GM12878 (cell line): ENCODE data around the gene KCNC1. TPM values are rescaled to one million over a fixed set of nuclear protein-coding genes. Genes with fewer than 3 reads are reported as not detected.

Source experiments
- ATAC-seq: fragments of 200-7000 bp; cut with Tn5 transposase; 3 replicates; pipeline ENCODE4 v1.9.1; 2020; ENCODE audit warnings: mild to moderate bottlenecking, moderate library complexity
- BruUV-seq: library from RNA; stranded (reverse); fragments of 400-500 nt; replicated peaks from 2 replicates; lab custom pipeline; 2021; lab: Mats Ljungman, UMichigan
- CTCF ChIA-PET: fragments of 300-600 bp; sonication (Branson Sonifier 250); formaldehyde crosslinking; extraction: SDS; loops from one replicate; lab custom pipeline; 2021; ENCODE audit warnings: inconsistent platforms; lab: Yijun Ruan, JAX
- POLR2A ChIA-PET: fragments of 350-600 bp; formaldehyde crosslinking; extraction: SDS; loops from one replicate; lab custom pipeline; 2021; ENCODE audit warnings: inconsistent platforms; lab: Charles Lee
- RAD21 ChIA-PET: fragments of 300-600 bp; sonication (Branson Sonifier 250); formaldehyde crosslinking; loops from one replicate; lab custom pipeline; 2023; ENCODE audit warnings: antibody characterized with exemption; ENCODE audit not compliant: unreplicated experiment; lab: Charles Lee
- SMC1A ChIA-PET: fragments of 300-600 bp; sonication (Branson Sonifier 250); formaldehyde crosslinking; loops from one replicate; lab custom pipeline; 2023; ENCODE audit not compliant: unreplicated experiment, uncharacterized antibody; lab: Charles Lee
- DNase-seq: peaks from one replicate; pipeline ENCODE4 v3.0.0-alpha.2; 2011; ENCODE audit warnings: low read depth, low spot score
- FAIRE-seq: peaks from 3 replicates; lab custom pipeline; 2011; peaks lifted over from hg19 to GRCh38; lab: Jason Lieb, UNC
- H2AFZ ChIP-seq: 2 replicates; pipeline ENCODE4 v1.6.0; 2011; ENCODE audit warnings: low read depth, low read length, control low read depth; ENCODE audit not compliant: control insufficient read depth
- H3K27ac ChIP-seq: 2 replicates; pipeline ENCODE4 v1.5.1; 2011; ENCODE audit warnings: control low read depth; ENCODE audit not compliant: control insufficient read depth, insufficient read depth
- H3K27me3 ChIP-seq, 2 experiments: replicated peaks in 1 of 2; 2 replicates each; pipeline versions ENCODE4 v1.6.0 to v1.6.1; 2011; ENCODE audit warnings: low read length in 1 of 2; ENCODE audit not compliant: control insufficient read depth in 2 of 2, insufficient read depth in 2 of 2
- H3K36me3 ChIP-seq, 2 experiments: 2 replicates each; pipeline ENCODE4 v1.5.1; 2011; ENCODE audit warnings: low read length in 1 of 2; ENCODE audit not compliant: control insufficient read depth in 2 of 2, insufficient read depth in 2 of 2
- H3K4me1 ChIP-seq: 2 replicates; pipeline ENCODE4 v1.6.1; 2011; ENCODE audit warnings: mild to moderate bottlenecking, low read length, moderate library complexity, mixed read lengths; ENCODE audit not compliant: control insufficient read depth, insufficient read depth
- H3K4me2 ChIP-seq: 2 replicates; pipeline ENCODE4 v1.6.0; 2011; ENCODE audit warnings: control low read depth; ENCODE audit not compliant: control insufficient read depth, insufficient read depth
- H3K4me3 ChIP-seq: fragments of 200-600 bp; sonication (generic); 2 replicates; pipeline ENCODE4 v1.5.1; 2016
- H3K79me2 ChIP-seq: 2 replicates; pipeline ENCODE4 v1.6.0; 2011; ENCODE audit warnings: low read length; ENCODE audit not compliant: control insufficient read depth, insufficient read depth
- H3K9ac ChIP-seq: 2 replicates; pipeline ENCODE4 v1.8.0; 2011; ENCODE audit warnings: low read length, control low read depth, mixed read lengths; ENCODE audit not compliant: control insufficient read depth, insufficient read depth
- H3K9me3 ChIP-seq: replicated peaks from 3 replicates; pipeline ENCODE4 v1.5.1; 2011; ENCODE audit warnings: mild to moderate bottlenecking, low read length; ENCODE audit not compliant: control insufficient read depth, insufficient read depth
- H4K20me1 ChIP-seq: 2 replicates; pipeline ENCODE4 v1.6.0; 2011; ENCODE audit not compliant: control insufficient read depth, insufficient read depth
- ATF2 ChIP-seq: IDR thresholded peaks from 2 replicates; pipeline ENCODE4 v1.6.1; 2012; ENCODE audit warnings: low read length, inconsistent platforms
- CHD2 ChIP-seq: IDR thresholded peaks from 2 replicates; pipeline ENCODE4 v1.6.1; 2011; ENCODE audit warnings: low read depth, low read length, improper control_type of control experiment, borderline replicate concordance
- FOXK2 ChIP-seq: fragments of 450-650 bp; IDR thresholded peaks from 2 replicates; pipeline ENCODE4 v1.6.1; 2017; ENCODE audit warnings: mild to moderate bottlenecking, moderate library complexity
- MAX ChIP-seq: IDR thresholded peaks from 2 replicates; pipeline ENCODE4 v1.6.1; 2012; ENCODE audit warnings: low read depth, low read length, improper control_type of control experiment
- POLR2AphosphoS2 ChIP-seq: IDR thresholded peaks from 2 replicates; pipeline ENCODE4 v1.6.1; 2011; ENCODE audit warnings: low read depth, mild to moderate bottlenecking, low read length, improper control_type of control experiment, moderate library complexity
- SREBF1 ChIP-seq: IDR thresholded peaks from 2 replicates; pipeline ENCODE4 v1.6.1; 2012; ENCODE audit warnings: mild to moderate bottlenecking, low read length
- SREBF2 ChIP-seq: IDR thresholded peaks from 2 replicates; pipeline ENCODE4 v1.6.1; 2012; ENCODE audit warnings: mild to moderate bottlenecking, low read length
- STAT3 ChIP-seq: IDR thresholded peaks from 2 replicates; pipeline ENCODE4 v1.6.1; 2011; ENCODE audit warnings: low read depth, low read length, improper control_type of control experiment
- SUZ12 ChIP-seq: fragments of 200-600 bp; sonication (generic); IDR thresholded peaks from one replicate; pipeline ENCODE4 v1.6.1; 2018; ENCODE audit warnings: antibody characterized with exemption, mild to moderate bottlenecking; ENCODE audit not compliant: unreplicated experiment
- TARDBP ChIP-seq: IDR thresholded peaks from 2 replicates; pipeline ENCODE4 v1.6.1; 2016; ENCODE audit warnings: borderline replicate concordance
- WGBS: methylation state at CpG from one replicate; pipeline ENCODE4 v1.1.6; 2016; ENCODE audit warnings: low lambda C conversion rate; ENCODE audit not compliant: insufficient replicate concordance, insufficient coverage; ENCODE audit errors: missing lambda C conversion rate; 5-methylcytosine and 5-hydroxymethylcytosine counted together
- in situ Hi-C: fragments of 300-500 bp; cut with MboI; formaldehyde crosslinking; loops from 9 replicates; pipeline ENCODE4 v1.14.3; 2018; ENCODE audit warnings: mixed read lengths
- intact Hi-C: fragments of 100-400 bp; cut with micrococcal nuclease; formaldehyde crosslinking; loops from one replicate; pipeline ENCODE4 v1.14.2; 2022; ENCODE audit not compliant: unreplicated experiment
- polyA plus RNA-seq, 11 experiments: library from polyadenylated mRNA; depleted of rRNA in 4 of 11; unstranded in 6 of 11; stranded (reverse) in 5 of 11; fragments of >200 nt; fragmentation: Nextera tagmentation in 4 of 11; fragmentation: Illumina TruSeq in 1 of 11; extraction: Ambion mirVana in 4 of 11; extraction: Trizol in 1 of 11; gene quantifications; 1 replicate in 1 of 11; 2 replicates in 10 of 11; pipeline versions ENCODE4 v1.2.1 to v1.2.3, GENCODE V29; 2011 to 2016; ENCODE audit warnings: inconsistent platforms in 2 of 11, missing spikeins in 2 of 11, low read depth in 1 of 11
- total RNA-seq, 4 experiments: library from RNA; depleted of rRNA in 3 of 4; stranded (reverse); fragments of >200 nt in 3 of 4; fragmentation: Illumina TruSeq in 1 of 4; extraction: Trizol in 1 of 4; gene quantifications; 2 replicates each; pipeline versions ENCODE4 v1.2.1 to v1.2.3, GENCODE V29; 2013 to 2021
- TF ChIP-seq, protein P1 (sequence below): fragments of 450-650 bp; formaldehyde crosslinking; IDR thresholded peaks from 2 replicates; pipeline ENCODE4 v1.5.0; 2022; ENCODE audit warnings: mild to moderate bottlenecking, missing genetic modification characterization
- TF ChIP-seq, protein P2 (sequence below): fragments of 450-650 bp; IDR thresholded peaks from 2 replicates; pipeline ENCODE4 v1.6.1; 2017; ENCODE audit warnings: borderline replicate concordance

The KCNC1 gene
- total and polyA plus RNA-seq, 10 of the 15 experiments (the other 5 are each of a cell fraction or from before 2014, with no cell fraction given) = 0.27 to 0.34 TPM; not detected in 8

- Histone ChIP-seq H3K9me3 (no peaks in the 10 kb centered on the region), H3K4me2 (no peak overlapping the region), H3K36me3 (no peaks in the 10 kb centered on the region; a peak in 1 of 4 replicates), H3K4me3 (no peak overlapping the region), H3K27me3 (no peaks in the 10 kb centered on the region), H2AFZ (no peak overlapping the region), H4K20me1 (no peaks in the 10 kb centered on the region; the same call in 1 of the 2 replicates), H3K79me2 (no peaks in the 10 kb centered on the region)
- DNase-seq (no peak), ATAC-seq (no peak), FAIRE-seq (no peak)
- SMC1A ChIA-PET = interaction anchor here (1.2 kb wide), 1 partner anchor 56 kb away, joined by 3 read pairs; no protein-coding TSS in a partner anchor
- intact Hi-C loops = no loop called here
- POLR2A ChIA-PET = interaction anchor here (0.6 kb wide), 1 partner anchor 120 kb away, joined by 6 read pairs; no protein-coding TSS in a partner anchor
- CTCF ChIA-PET = interaction anchor here (1.3 kb wide), 1 partner anchor 56 kb away, joined by 4 read pairs; no protein-coding TSS in a partner anchor
- RAD21 ChIA-PET = no interaction called here
- in situ Hi-C loops = no loop called here
- TF ChIP-seq SREBF1 = no peak
- no peak for TF ChIP-seq SUZ12
- no peak for TF ChIP-seq TARDBP
- no peak for TF ChIP-seq SREBF2
- no peak for TF ChIP-seq CHD2
- TF ChIP-seq, protein P1, sequence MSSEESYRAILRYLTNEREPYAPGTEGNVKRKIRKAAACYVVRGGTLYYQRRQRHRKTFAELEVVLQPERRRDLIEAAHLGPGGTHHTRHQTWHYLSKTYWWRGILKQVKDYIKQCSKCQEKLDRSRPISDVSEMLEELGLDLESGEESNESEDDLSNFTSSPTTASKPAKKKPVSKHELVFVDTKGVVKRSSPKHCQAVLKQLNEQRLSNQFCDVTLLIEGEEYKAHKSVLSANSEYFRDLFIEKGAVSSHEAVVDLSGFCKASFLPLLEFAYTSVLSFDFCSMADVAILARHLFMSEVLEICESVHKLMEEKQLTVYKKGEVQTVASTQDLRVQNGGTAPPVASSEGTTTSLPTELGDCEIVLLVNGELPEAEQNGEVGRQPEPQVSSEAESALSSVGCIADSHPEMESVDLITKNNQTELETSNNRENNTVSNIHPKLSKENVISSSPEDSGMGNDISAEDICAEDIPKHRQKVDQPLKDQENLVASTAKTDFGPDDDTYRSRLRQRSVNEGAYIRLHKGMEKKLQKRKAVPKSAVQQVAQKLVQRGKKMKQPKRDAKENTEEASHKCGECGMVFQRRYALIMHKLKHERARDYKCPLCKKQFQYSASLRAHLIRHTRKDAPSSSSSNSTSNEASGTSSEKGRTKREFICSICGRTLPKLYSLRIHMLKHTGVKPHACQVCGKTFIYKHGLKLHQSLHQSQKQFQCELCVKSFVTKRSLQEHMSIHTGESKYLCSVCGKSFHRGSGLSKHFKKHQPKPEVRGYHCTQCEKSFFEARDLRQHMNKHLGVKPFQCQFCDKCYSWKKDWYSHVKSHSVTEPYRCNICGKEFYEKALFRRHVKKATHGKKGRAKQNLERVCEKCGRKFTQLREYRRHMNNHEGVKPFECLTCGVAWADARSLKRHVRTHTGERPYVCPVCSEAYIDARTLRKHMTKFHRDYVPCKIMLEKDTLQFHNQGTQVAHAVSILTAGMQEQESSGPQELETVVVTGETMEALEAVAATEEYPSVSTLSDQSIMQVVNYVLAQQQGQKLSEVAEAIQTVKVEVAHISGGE (CRISPR knock-in tag) = no peak
- TF ChIP-seq POLR2AphosphoS2 = no peak
- TF ChIP-seq, protein P2, sequence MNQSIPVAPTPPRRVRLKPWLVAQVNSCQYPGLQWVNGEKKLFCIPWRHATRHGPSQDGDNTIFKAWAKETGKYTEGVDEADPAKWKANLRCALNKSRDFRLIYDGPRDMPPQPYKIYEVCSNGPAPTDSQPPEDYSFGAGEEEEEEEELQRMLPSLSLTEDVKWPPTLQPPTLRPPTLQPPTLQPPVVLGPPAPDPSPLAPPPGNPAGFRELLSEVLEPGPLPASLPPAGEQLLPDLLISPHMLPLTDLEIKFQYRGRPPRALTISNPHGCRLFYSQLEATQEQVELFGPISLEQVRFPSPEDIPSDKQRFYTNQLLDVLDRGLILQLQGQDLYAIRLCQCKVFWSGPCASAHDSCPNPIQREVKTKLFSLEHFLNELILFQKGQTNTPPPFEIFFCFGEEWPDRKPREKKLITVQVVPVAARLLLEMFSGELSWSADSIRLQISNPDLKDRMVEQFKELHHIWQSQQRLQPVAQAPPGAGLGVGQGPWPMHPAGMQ = no peak
- no peak for TF ChIP-seq ATF2
- no peak for TF ChIP-seq FOXK2
- TF ChIP-seq STAT3 = no peak
- TF ChIP-seq MAX = no peak
- TF ChIP-seq, all 136 proteins: peak for 0
- no peak overlapping the region for H3K9ac ChIP-seq
- BruUV-seq = no TSS peak
- 65% methylated on average over 14 of the region's 14 CpGs for WGBS
- H3K4me1 ChIP-seq = no peaks in the 10 kb centered on the region
- H3K27ac ChIP-seq = no peak overlapping the region
Observed at GRCh38 chr11:17786824-17787525, 52.4 kb downstream of the KCNC1 start.
